ENCODE measurements around the gene KRTAP10-3.

KRTAP10-3 gene

DNA sequence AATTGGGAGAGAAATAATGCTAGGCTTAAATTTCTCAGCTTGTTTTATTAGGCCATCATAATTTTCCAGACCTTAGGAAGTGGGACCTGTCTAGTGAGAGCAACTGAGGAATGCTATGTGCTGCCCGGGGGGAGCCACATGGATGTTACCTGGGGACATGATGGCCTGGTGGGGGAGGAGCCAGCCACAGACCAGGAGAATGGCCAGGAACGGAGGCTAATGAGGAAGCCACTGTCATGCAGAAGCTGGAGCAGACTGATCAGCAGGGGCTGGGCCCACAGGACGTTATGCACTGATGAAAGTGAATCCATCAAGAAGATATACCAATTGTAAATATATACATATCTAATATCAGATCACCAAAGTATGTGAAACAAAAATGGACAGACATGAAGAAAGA lies 14.0 kb downstream of the KRTAP10-3 start:
- DNase-seq = no peak

GRCh38 chr21:44542716-44543115 lies 15.9 kb downstream of the KRTAP10-3 start:
- DNase-seq = no peak

DNA sequence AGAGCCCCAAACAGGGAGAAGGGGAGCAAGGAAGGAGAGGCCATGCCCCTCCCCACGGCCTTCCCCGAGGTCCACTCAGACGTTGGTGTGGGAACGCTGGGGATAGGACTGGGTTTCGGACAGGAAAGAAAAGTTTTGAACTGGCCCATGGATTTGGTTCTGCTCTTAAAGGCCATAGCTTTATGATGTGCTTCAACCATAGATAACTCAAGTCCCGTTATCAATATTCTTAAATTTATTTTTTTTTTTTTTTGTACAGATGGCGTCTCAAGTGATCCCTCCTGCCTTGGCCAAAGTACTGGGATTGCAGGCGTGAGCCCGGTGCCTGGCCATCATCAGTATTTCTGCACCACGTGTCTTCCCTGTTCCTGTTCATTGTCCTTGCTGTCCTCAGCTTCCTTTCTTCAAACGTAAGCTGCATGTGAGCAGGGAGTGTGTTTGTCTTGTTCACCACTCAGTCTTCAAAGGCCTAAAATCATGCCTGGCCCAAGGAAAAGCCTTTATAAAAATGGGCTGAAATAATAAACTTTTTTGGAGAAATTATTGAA lies 17.8 kb downstream of the KRTAP10-3 start:
- DNase-seq = no peak

- DNase-seq = no peak
These were observed 18.5 kb downstream of the KRTAP10-3 start, which contains the start of gene KRTAP10-1 for GRCh38 chr21:44539991-44540666. Gene KRTAP10-1, minus strand, starts transcription at chr21:44540195. Its CDS starts 45 bp downstream, at chr21:44540150.

GRCh38 chr21:44539046-44539445 lies 19.5 kb downstream of the KRTAP10-3 start:
- no peak for DNase-seq

DNA sequence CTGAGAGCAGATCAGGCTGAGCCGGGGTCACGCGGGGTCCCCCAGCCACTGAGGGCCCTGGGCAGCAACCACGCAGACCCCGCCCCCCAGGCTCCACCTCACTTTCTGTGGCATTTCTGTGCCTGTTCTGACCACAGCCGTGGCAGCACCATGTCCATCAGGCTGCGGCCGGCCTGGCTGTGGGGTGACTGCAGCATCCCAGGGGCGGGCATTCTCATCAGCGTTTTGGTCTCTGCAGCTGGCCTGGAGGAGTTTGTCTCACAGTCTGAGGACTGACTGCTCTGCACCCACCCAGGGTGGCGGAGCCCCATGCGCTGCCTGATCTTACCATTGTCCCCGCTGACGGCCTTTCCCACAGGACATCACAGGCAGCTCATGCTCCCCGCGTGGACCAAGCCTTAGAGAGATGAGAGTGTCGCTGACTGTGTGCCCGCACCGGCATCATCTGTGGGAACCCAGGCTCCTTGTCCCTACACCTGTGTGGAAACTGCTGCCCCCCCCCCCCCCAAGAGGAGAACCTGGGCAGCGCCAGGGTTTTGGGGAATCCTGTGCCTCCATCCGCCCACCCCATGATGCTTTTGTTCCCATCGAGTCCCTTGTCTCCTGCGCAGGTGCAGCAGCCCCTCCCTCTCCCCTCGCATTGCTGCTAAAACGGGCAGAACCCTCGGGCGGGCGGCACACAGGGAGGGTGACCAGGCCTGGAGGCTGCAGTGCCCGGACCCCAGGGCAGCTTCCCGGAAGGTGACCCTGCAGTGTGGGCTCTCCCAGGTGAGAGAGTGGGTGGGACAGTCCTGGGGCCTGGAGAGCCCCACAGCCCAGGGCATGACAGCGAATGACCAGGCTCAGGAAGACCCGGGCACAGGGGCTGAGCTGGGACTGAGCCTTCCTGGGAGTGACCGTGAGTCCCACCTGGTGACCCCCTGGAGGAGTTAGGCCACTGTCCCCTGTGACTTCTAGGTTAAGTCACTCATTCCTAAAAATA lies 20.4 kb downstream of the KRTAP10-3 start:
- DNase-seq = no peak

DNA sequence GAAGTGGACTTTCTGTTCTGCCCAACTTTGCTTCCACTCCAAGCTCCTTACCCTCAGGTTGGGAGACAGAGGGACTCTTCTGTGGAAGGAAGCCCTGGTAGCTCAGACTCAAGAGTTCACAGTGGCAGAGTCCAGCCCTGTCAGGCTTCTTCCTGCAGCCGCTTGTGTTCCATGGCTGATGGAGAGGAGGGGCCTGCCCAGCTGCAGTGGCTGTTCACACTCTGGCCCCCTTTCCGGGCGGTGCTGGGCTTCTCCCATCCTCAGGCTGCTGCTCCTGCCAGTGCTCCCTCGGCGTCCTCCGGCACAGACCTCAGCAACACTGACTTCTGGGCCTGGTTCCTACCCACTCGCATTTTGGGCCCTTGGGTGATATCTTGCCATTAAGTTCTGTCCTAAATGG lies 22.6 kb downstream of the KRTAP10-3 start:
- no peak for DNase-seq

DNA sequence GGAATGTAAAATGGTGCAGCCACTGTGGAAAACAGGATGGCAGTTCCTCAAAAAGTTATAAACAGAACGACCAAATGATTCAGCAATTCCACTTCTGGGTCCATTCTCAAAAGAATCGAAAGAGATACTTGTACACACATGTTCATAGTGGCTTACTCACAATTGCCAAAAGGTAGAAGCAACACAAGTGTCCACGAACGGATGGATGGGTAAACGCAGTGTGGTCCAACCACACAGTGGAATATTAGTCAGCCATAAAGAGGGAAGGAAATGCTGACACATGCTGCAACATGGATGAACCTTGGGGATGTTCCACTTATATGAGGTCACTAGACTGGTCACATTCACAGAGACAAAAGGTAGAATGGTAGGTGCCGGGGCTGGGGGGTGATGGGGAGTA lies 23.9 kb downstream of the KRTAP10-3 start:
- DNase-seq = no peak

- no peak for DNase-seq
These were observed 24.5 kb downstream of the KRTAP10-3 start for GRCh38 chr21:44533891-44534627.

GRCh38 chr21:44533121-44533890 lies 25.3 kb downstream of the KRTAP10-3 start:
- no peak for DNase-seq

DNA sequence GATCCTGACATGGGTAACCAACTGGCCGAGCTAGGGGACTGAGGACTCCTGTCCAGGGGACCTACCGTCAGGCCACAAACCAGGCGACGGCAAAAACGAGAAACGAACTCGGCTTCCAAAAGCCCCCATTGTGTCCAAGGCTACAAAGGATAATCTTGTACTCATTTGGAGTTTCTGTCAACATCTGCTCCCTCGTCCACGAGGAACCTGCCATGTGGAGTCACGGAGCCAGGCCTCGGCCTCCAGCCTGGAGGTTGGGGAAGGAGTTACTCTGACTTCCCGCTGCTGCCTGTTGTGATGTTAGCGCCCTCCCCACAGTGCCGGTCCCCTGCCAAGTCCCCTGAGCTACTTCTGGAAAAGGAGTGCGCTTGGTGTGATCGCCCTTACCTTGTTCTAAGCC lies 25.9 kb downstream of the KRTAP10-3 start:
- no peak for DNase-seq

DNA sequence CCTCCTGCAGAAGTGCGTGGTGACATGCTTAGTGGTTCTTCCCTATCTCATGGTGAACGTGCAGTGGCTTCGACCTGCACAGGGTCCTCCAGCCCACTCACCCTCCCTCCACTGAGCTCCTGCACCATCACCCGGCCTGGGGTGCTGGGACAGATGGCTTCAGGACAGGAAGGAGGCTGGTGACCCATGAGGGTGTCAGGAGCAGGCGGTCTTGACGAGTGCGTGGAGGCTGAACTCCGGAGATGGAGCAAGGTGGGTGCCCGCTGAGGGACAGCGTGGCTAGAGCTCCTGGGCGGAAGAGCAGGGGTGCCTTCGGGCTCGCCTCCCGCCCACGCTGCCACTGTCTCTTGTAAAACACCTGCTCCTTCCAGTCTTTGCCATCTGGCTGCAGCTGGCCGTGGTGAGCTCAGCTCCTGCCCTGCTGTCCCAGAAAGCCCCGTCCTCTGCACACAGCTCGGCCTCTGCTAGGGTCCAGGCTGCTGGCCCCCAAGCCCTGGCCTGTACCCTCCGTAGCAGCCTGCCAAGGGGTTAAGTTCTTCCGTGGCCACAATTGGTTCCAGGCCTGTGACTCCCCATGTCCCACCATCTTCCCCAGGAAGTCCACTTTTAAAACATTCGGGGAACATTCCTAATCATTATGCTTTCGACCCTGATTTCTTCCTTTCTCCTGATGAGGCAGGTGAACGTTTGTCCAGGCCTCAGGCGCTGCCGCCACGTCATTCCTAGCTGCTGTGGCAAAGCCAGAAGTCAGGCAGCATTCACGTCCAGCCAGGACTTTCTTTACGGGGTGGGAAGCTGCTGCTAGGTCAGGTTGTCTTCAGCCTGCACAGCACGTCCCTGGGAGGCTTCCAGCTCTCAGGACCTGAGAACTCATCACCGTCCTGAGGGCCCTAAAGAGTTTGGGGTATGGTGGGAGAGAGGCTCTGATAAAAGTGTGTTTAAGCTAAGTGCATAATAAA lies 26.7 kb downstream of the KRTAP10-3 start:
- DNase-seq = no peak

- DNase-seq = no peak
These were observed 27.5 kb downstream of the KRTAP10-3 start for GRCh38 chr21:44530903-44531605.

DNA sequence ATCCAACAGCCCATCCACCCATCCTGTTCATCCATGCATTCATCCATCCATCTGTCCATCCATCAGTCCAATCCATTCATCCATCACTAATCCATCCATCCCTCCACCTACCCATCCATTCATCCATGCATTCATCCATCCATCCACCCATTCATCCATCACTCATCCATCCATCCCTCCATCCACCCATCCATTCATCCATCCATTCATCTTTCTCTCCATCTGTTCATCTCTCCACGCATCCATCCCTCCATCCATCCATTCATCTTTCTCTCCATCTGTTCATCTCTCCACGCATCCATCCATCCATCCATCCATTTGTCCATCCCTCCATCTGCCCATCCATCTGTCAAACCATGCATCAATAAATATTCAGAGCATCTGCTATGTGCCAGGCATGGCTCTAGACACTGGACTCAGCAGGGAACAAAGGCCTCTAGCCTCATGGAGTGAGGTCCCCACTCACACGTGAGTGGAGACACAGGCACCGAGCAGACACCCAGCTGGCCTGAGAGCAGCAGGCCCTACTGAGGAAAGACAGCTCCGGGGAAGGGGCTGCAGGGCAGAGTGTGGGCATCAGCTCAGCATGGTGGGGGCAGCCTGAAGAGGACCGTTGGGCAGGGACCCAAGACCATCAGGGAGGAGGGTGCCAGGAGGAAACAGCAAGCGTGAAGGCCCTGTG lies 28.2 kb downstream of the KRTAP10-3 start:
- DNase-seq = no peak

- DNase-seq = no peak
These were observed 29.0 kb downstream of the KRTAP10-3 start for GRCh38 chr21:44529503-44530125.

DNA sequence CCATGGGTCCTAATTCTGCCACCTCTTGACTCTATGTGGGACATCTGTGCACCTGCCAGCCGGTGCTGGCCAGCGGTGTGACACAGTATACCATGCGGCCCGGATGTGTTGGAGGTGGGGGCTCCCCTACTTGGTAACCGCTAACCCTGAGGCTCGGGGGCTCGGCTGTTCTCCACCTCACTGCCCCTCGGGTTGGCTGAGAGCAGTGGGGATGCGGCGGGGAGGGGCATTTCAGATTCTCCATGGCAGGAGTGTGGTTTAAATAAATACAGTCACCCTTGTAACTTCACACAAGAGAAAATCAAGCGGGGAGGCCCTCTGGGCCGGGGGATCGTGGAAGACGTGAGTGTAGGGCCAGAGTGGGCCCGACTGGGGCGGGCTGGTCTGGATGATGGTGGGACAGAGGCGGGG lies 29.6 kb downstream of the KRTAP10-3 start:
- DNase-seq = no peak

DNA sequence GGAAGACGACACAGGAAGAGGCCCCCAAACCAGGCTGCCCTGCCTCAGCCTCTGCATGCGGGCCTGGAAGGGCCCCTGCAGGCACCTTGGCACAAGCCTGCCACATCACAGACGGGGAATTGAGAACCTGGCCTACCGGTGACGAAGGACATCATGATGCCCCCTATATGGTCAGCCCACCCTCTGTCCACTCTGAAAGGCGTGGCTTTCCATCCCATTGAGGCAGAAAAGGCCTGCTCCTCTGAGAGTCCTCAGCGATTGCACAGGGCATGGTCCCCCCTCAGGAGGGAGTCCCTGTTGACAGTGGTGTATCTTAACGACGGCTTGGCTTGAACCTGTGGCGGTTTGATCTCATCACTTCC lies 30.0 kb downstream of the KRTAP10-3 start:
- no peak for DNase-seq

DNA sequence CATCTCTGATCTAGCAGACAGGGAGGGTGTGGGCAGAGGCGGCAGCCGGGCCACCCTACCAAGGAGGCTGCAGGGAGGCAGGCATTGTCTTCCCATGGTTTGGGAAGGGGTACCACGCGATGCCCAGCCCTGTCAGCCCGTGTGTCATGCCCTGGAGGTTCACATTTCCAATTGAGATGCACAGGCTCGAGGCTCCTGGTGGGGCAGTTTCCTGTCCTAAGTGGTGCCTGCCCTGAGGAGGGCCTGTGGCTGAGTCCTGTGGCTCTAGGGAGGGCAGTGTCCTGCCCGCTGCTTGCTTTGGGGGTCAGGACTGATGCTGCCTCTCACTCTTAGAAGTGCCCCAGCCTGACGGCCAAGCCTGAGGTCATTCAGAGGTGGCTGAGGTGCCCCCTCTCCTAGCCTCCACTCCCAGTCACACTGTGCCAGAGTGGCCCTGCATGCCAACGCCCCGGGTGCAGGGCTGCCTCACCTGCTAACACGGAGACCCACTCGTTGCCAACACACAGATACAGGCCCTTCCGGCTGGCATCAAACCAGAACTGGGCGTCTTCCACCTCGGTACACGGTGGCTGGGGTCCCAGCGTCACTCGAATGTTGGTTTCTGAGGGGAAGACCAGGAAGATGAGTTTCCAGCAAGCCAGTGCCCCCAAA lies 30.5 kb downstream of the KRTAP10-3 start:
- DNase-seq = no peak

All from NCI-H510A (cell line).